Heart left ventricle (tissue), 16 donors: ENCODE results near the gene HOXD8. TPM values are rescaled to one million over a fixed set of nuclear protein-coding genes. Genes with fewer than 3 reads are reported as not detected.

ENCODE experiments used
- ATAC-seq, 4 donors: fragments of 200-7000 bp; cut with Tn5 transposase; one replicate each; pipeline ENCODE4 v1.9.1; 2020 to 2022; ENCODE audit warnings: moderate library complexity in 4 of 4, mild to moderate bottlenecking in 3 of 4, moderate number of reproducible peaks in 1 of 4
- DNase-seq, 5 donors: peaks; one replicate each; pipeline ENCODE4 v3.0.0-alpha.2; 2020
- H3K27ac ChIP-seq, 12 donors: fragments of 200-600 bp; sonication (generic) in 4 of 12; one replicate each; pipeline versions ENCODE4 v1.5.0 to v1.8.0; 2016 to 2022; ENCODE audit warnings: mild to moderate bottlenecking in 2 of 12
- H3K27me3 ChIP-seq, 9 donors: fragments of 200-600 bp; sonication (generic) in 2 of 9; one replicate each; pipeline versions ENCODE4 v1.5.1 to v1.8.0; 2016 to 2022; ENCODE audit warnings: mild to moderate bottlenecking in 3 of 9
- H3K36me3 ChIP-seq, 9 donors: fragments of 200-600 bp; sonication (generic) in 2 of 9; one replicate each; pipeline versions ENCODE4 v1.5.0 to v1.8.0; 2018 to 2022; ENCODE audit warnings: mild to moderate bottlenecking in 2 of 9
- H3K4me1 ChIP-seq, 12 donors: fragments of 200-600 bp; sonication (generic) in 4 of 12; one replicate each; pipeline versions ENCODE4 v1.5.0 to v1.8.0; 2016 to 2022; ENCODE audit warnings: mild to moderate bottlenecking in 3 of 12
- H3K4me3 ChIP-seq, 12 donors: fragments of 200-600 bp; sonication (generic) in 4 of 12; one replicate each; pipeline versions ENCODE4 v1.5.0 to v1.8.0; 2017 to 2022; ENCODE audit warnings: mild to moderate bottlenecking in 9 of 12, moderate library complexity in 4 of 12
- H3K9me3 ChIP-seq, 12 donors: fragments of 200-600 bp; sonication (generic) in 4 of 12; one replicate each; pipeline versions ENCODE4 v1.5.0 to v1.8.0; 2016 to 2022; ENCODE audit warnings: mild to moderate bottlenecking in 1 of 12
- POLR2A ChIP-seq, 2 donors: fragments of 450-650 bp; IDR thresholded peaks; one replicate each; pipeline ENCODE4 v1.6.1; 2017; ENCODE audit warnings: antibody characterized with exemption in 2 of 2, mild to moderate bottlenecking in 2 of 2, moderate library complexity in 2 of 2
- WGBS, 4 donors: extraction: QIAGEN DNeasy Blood & Tissue Kit in 2 of 4; methylation state at CpG; one replicate each; pipeline versions ENCODE4 v1.1.5 to v1.1.7; 2013 to 2018; 5-methylcytosine and 5-hydroxymethylcytosine counted together
- intact Hi-C, 10 donors: fragments of 100-400 bp; cut with DNase I; formaldehyde crosslinking; loops; one replicate each; pipeline versions ENCODE4 v1.11.1 to v1.14.2; 2022
- polyA plus RNA-seq, 2 donors: library from polyadenylated mRNA; stranded (reverse); fragments of 200-250 nt; gene quantifications; one replicate each; pipeline ENCODE4 v1.2.3, GENCODE V29; 2013
- total RNA-seq, 9 donors: library from RNA; depleted of rRNA in 2 of 9; stranded (reverse); fragments of >200 nt in 2 of 9; fragmentation: NEBNext Ultra II Directional in 3 of 9; extraction: Animal tissue kit (Norgen Biotek cat#: 25700) in 3 of 9; gene quantifications; one replicate each; pipeline versions ENCODE4 v1.1.0 to v1.2.4, GENCODE V29; 2016 to 2023
- TF ChIP-seq, protein P1 (sequence below), 12 donors: fragments of 200-600 bp; sonication (generic) in 4 of 12; IDR thresholded peaks; one replicate each; pipeline versions ENCODE4 v1.5.0 to v1.8.0; 2018 to 2022; ENCODE audit warnings: antibody characterized with exemption in 12 of 12, mild to moderate bottlenecking in 5 of 12
- donor health status: ischemic (EF 13 %, LVEDD 7.1; RV severe dilation, severe dysfunction).
- donor health status: healthy with polysubstance abuse.
- donor health status: DM: no; HTN: yes; CAD: no.
- donor health status: DM: no; HTN: no; CAD: no.
- donor health status: ischemic (EF 25% LVEDD 6.9; RV normal size, moderate dysfunction).
- donor health status: ischemic (EF 25% LVEDD 5.7; RV mildly dilated, moderate dysfunction).
- donor health status: healthy.
- donor health status: DM: yes; HTN: yes; CAD: no.
- donor health status: ischemic (EF 35%, LVEDD 5.7; RV mildly dilated, moderate dysfunction).
- donor health status: nonischemic (EF 11% LVEDD 7.7; RV severe dilation, severe dysfunction).
- donor health status: DM: yes; HTN: yes; CAD: no.
- donor health status: PGD.
- donor health status: ischemic (EF 29% LVEDD 5.4; RV normal size, mild dysfunction).
- donor health status: nonischemic (EF 23%, LVEDD 6.1; RV moderate dilation, normal function).

Gene HOXD8
- total and polyA plus RNA-seq, 11 donors = 0.21 to 1.8 (median 0.53) TPM

DNA sequence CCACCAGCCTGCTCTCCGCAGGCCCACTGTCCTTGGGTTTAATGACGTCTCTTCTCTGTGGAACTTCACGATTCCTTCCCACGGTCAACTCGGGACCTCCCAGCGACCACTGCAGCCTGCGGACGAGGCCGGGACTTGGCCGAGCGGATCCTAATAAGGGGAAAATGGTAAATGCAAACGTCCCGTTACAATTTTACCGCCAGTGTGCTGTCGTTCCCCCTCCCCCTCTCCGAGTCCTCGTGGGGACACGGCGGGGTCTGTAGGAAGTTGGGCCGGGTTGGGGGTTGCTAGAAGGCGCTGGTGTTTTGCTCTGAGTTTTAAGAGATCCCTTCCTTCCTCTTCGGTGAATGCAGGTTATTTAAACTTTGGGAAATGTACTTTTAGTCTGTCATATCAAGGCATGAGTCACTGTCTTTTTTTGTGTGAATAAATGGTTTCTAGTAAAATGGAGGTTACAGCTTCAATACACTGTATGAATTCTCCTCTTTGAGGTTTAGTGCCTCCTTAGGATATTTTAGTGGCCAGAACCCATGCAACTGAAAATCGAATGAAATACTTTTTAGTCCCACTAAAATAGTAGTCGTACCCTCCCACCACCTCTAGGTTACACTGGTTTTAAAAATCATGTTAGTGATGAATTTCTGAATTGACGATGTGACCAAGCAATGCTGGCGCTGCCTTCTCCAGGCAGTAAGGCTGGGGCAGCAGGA lies 20.2 kb upstream of the HOXD8 start:
- no peak for TF ChIP-seq POLR2A (IDR thresholded peaks at IDR 0.05)
- TF ChIP-seq, protein P1, sequence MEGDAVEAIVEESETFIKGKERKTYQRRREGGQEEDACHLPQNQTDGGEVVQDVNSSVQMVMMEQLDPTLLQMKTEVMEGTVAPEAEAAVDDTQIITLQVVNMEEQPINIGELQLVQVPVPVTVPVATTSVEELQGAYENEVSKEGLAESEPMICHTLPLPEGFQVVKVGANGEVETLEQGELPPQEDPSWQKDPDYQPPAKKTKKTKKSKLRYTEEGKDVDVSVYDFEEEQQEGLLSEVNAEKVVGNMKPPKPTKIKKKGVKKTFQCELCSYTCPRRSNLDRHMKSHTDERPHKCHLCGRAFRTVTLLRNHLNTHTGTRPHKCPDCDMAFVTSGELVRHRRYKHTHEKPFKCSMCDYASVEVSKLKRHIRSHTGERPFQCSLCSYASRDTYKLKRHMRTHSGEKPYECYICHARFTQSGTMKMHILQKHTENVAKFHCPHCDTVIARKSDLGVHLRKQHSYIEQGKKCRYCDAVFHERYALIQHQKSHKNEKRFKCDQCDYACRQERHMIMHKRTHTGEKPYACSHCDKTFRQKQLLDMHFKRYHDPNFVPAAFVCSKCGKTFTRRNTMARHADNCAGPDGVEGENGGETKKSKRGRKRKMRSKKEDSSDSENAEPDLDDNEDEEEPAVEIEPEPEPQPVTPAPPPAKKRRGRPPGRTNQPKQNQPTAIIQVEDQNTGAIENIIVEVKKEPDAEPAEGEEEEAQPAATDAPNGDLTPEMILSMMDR (IDR thresholded peaks at IDR 0.05) = no peak
- H3K27ac ChIP-seq = peak overlapping the region in 1 of 12 donors; percentile 87
- no peak overlapping the region for H3K4me3 ChIP-seq
- 4 to 15% (median 8%) methylated on average over 26 of the region's 26 CpGs for WGBS, 4 donors
- DNase-seq (peak in 1 of 5 donors; percentile 7), ATAC-seq (no peak)
- H3K4me1 ChIP-seq = peaks cover 0 to 36% (median 9%) of the 10 kb centered on the region in 12 donors
- peaks cover 93 to 99% (median 96%) of the 10 kb centered on the region in 9 donors for H3K27me3 ChIP-seq
- no peaks in the 10 kb centered on the region for H3K9me3 ChIP-seq
- no peaks in the 10 kb centered on the region for H3K36me3 ChIP-seq
- intact Hi-C loops = no loop called here

DNA sequence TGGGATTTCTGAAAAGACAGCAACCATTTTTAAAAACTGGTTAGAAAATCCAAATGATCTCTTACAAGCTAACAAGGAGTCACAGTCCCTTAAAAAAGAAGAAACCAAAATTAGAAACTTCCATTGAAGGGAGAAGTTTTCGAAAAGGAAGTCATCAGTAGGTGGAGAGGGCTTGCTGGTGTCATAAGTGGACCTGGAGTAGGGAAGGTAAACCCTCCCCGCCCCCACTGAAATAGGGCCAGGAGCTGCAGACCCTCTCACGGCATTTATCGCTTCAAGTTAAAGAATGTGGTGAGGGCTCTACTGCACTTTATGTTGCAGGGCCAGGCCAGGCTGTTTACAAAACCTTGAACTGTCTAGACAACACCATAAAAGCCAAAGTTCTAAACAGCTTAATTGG lies 19.6 kb upstream of the HOXD8 start:
- Histone ChIP-seq H3K4me3 (no peak overlapping the region), H3K27ac (no peak overlapping the region), H3K27me3 (peaks cover 93 to 99% (median 96%) of the 10 kb centered on the region in 9 donors), H3K4me1 (peaks cover 0 to 30% (median 7%) of the 10 kb centered on the region in 12 donors), H3K9me3 (no peaks in the 10 kb centered on the region), H3K36me3 (no peaks in the 10 kb centered on the region)
- TF ChIP-seq POLR2A (IDR thresholded peaks at IDR 0.05) = no peak
- TF ChIP-seq, protein P1 (IDR thresholded peaks at IDR 0.05) = no peak
- intact Hi-C loops = no loop called here
- WGBS, 4 donors = 12 to 18% (median 15%) methylated on average over 4 of the region's 4 CpGs
- DNase-seq = no peak
- ATAC-seq = no peak

DNA sequence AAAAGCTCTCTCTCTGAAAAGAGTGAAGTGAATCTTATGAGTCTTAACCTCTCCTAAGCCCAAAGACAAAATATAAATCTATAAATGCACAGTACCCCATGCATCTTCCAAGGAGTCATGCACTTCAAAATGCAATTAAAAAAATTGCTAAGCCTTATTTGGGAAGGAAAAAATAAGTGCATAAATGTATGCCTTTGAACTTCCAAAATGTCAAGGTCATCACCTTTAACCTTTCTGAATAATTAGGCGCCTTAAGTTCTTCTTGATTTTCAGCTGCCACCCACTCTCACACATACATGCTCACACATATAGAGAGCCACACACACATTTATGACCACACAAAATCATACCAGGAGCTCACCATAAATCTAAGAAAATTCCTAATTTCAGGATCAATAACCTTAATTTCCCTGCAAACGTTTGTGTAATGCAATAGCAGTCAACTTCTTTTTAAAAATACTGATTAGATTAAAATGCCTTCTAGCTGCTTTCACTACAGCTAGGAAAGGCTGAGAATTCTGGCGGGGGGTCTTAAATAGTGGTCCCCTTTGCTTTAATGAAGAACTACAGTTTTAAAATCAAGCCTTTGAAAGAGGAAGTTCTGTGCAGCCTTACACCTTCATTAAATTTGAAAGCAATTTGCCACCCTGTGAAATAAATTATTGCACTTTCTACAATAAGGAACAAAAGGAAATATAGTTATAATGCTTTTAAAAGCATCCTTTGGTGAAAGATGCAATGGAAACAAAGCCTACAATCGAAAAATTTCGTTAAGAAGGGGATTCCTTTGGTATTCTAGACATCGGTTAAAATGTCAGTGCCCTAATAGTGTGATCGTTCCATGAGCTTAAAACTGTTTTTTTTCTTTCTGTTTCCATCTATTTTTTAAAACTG lies 18.8 kb upstream of the HOXD8 start:
- peaks cover 0 to 28% (median 7%) of the 10 kb centered on the region in 12 donors for H3K4me1 ChIP-seq
- no peaks in the 10 kb centered on the region for H3K9me3 ChIP-seq
- H3K27ac ChIP-seq = no peak overlapping the region
- no peak for ATAC-seq
- no peak for TF ChIP-seq POLR2A (IDR thresholded peaks at IDR 0.05)
- TF ChIP-seq, protein P1 (IDR thresholded peaks at IDR 0.05) = no peak
- no peak overlapping the region for H3K4me3 ChIP-seq
- H3K27me3 ChIP-seq = peaks cover 93 to 99% (median 96%) of the 10 kb centered on the region in 9 donors
- intact Hi-C loops = no loop called here
- no peaks in the 10 kb centered on the region for H3K36me3 ChIP-seq
- no peak for DNase-seq
- 18 to 21% (median 19%) methylated on average over 7 of the region's 7 CpGs for WGBS, 4 donors

DNA sequence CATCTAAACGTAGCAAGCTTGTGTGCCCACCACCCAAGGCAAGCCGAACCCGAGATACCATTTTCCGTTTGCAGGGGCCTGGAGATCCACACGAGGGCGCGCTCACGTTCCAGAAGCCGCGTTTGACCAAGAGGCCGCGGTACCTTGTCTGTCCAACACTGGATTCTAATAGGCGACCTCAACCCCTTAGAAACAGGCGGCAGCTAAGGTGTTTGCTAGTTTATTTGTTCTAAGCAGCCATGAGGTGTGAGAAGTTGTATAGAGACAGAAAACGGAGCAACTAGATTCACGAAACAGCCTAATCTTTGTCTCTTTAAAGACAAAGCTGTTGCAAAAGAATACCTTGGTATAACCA lies 18.2 kb upstream of the HOXD8 start:
- no peak for TF ChIP-seq POLR2A (IDR thresholded peaks at IDR 0.05)
- TF ChIP-seq, protein P1 (IDR thresholded peaks at IDR 0.05) = peak in 10 of 12 donors; percentile 27 to 56 (median 44)
- ATAC-seq (no peak), DNase-seq (no peak)
- peaks cover 93 to 99% (median 96%) of the 10 kb centered on the region in 9 donors for H3K27me3 ChIP-seq
- H3K4me3 ChIP-seq = no peak overlapping the region
- peaks cover 0 to 32% (median 7%) of the 10 kb centered on the region in 12 donors for H3K4me1 ChIP-seq
- no peaks in the 10 kb centered on the region for H3K36me3 ChIP-seq
- no peaks in the 10 kb centered on the region for H3K9me3 ChIP-seq
- H3K27ac ChIP-seq = no peak overlapping the region
- 3 to 4% (median 3%) methylated on average over 16 of the region's 16 CpGs for WGBS, 4 donors
- intact Hi-C loops = no loop called here
